GM18867 (cell line): ENCODE results near the gene NT5DC2.

ENCODE experiments used
- ATAC-seq: cut with Tn5 transposase; IDR thresholded peaks from one replicate; pipeline ENCODE4 v1.9.1; 2021; ENCODE audit warnings: mild to moderate bottlenecking, moderate library complexity; ENCODE audit not compliant: unreplicated experiment

NT5DC2 gene

GRCh38 chr3:52490035-52490938 is 43.4 kb downstream of the NT5DC2 start:
- ATAC-seq, result no peak

- ATAC-seq, result no peak
Observed at GRCh38 chr3:52489453-52489852, 44.2 kb downstream of the NT5DC2 start.

GRCh38 chr3:52488746-52489145 is 44.9 kb downstream of the NT5DC2 start:
- no peak for ATAC-seq

GRCh38 chr3:52487788-52488691 is 45.6 kb downstream of the NT5DC2 start:
- ATAC-seq, result no peak

- ATAC-seq, result no peak
Observed at GRCh38 chr3:52487050-52487787, 46.4 kb downstream of the NT5DC2 start.

GRCh38 chr3:52484680-52485461 is 48.8 kb downstream of the NT5DC2 start:
- ATAC-seq, result no peak

- ATAC-seq, result no peak
Observed at GRCh38 chr3:52483577-52484381, 49.9 kb downstream of the NT5DC2 start.

GRCh38 chr3:52483081-52483480 is 50.6 kb downstream of the NT5DC2 start:
- ATAC-seq, result no peak

GRCh38 chr3:52481819-52482521 is 51.7 kb downstream of the NT5DC2 start:
- ATAC-seq, result no peak

- ATAC-seq, result no peak
Observed at GRCh38 chr3:52480768-52481715, 52.6 kb downstream of the NT5DC2 start.

GRCh38 chr3:52479877-52480575 is 53.6 kb downstream of the NT5DC2 start:
- ATAC-seq, result no peak

GRCh38 chr3:52479037-52479876 is 54.4 kb downstream of the NT5DC2 start:
- no peak for ATAC-seq

GRCh38 chr3:52477796-52478095 is 55.9 kb downstream of the NT5DC2 start:
- ATAC-seq, result no peak

GRCh38 chr3:52477076-52477795 is 56.4 kb downstream of the NT5DC2 start:
- ATAC-seq, result no peak
